GM19455 (cell line): ENCODE measurements around the gene IGSF5.
"Not testable (repeated sequence)": the region's sequence is repeated elsewhere in the genome, so short reads cannot be mapped to it uniquely, and the experiment has no call there.

ENCODE experiments used
- ATAC-seq: cut with Tn5 transposase; IDR thresholded peaks from one replicate; pipeline ENCODE4 v1.9.1; 2021; ENCODE audit not compliant: unreplicated experiment

Gene IGSF5

DNA sequence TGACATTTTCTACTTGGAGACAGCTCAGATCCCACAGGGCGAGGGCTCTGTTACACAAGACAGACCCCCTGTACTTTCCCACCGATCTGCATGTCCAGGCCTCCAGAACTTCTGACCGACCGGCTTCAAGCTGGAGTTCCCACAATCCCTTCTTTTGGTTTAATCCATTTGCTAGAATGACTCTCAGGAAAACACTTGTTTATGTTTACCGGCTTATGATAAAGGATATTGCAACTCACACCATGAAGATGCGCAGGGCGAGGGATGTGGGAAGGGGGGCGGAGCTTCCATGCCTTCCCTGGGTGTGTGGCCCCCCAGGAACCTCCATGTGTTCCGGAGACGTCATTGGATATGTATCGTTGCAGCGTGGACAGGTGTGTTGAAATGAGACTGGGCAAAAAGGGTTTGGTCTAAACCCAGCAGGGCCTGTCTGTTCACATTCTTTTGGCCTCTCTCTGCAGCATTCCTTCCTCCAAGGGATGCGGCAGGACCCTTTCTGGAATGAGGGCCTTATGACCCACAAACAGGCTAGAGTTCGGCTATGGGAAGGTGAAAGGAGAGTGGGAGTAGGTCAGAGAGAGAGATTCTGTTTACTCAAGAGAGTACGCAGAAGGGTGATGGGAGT is 7.5 kb upstream of the IGSF5 start:
- no peak for ATAC-seq

GRCh38 chr21:39738566-39738965 is 6.4 kb upstream of the IGSF5 start:
- ATAC-seq = no peak

DNA sequence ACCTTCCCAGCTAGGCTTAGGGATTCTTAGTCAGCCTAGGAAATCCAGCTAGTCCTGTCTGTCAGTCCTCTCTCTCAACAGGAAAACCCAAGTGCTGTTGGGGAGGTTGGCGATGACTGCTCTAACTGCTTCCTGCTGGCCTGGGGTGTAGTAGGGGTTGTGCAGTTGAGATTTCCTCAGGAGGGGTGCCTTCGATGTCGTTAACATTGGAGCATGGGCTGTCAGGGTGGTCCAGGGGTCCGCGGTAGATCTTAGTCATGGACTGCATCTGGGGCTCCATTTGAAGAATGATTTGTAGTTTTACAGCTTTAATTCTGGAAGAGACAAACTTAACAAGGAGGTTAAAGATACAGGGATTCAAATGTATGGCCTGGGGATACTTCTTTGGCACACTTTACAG is 5.5 kb upstream of the IGSF5 start:
- ATAC-seq = not testable (repeated sequence)

DNA sequence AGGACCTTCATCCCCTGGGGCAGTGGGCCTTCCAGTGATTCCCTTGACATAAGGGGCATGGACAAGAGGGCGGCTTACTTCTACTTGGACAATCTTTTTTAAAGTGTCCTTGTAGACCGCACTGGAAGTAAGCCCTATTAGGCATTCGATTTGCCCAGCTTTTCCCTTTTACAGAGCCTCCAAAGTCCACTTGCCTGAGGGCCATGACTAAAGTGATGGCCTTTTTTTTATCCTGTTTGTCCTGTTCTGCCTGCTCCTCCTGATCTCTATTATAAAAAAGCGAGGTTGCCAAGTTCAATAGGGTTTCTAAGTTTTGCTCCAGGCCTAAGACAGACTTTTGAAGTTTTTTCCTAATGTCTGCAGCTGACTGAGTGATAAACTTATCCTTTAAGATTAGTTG is 2.4 kb upstream of the IGSF5 start:
- not testable (repeated sequence) for ATAC-seq

GRCh38 chr21:39745332-39745731 is 349 bp downstream of the IGSF5 start:
- ATAC-seq = not testable (repeated sequence)

DNA sequence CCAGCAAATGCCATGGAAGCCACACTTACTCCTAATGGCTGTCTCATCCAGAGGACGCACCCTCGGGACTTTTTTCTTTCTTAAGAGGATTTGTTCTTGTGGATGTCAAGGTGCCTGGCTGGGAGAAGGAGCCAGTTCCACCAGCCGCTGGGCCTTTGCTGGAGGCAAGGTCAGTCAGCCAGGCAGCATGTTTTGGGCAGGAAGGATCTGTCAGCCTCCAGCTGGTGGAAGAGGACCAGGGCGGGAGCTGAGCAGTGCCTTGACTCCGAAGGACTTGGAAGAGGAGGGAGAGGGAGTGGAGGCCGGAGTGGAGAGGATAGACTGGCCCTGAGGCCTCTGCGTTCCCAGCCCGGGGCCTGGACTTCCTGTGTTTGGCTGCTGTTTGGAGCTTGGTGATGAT is 5.7 kb downstream of the IGSF5 start:
- no peak for ATAC-seq

- ATAC-seq = no peak
These were observed 9.8 kb downstream of the IGSF5 start for GRCh38 chr21:39754811-39755210.

DNA sequence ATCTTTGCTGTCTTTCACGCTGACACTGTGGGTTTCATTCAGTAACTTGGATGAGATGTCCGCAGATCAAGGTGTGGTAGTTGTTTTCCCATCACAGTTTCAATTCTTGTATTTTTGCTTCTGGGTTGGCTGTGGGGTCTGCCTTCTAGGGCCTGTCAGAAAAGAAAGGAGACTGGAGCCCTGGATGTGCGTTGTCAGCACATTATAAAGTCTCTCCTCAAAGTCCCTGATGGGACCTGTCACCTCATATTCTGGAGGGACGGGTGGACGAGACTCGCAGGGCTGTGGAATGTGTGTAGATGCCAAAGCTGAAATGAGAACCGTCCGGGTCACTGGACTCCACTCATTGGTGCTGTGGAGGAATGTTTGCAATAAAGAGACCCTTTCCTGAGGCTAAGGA is 11.3 kb downstream of the IGSF5 start:
- ATAC-seq = no peak

- no peak for ATAC-seq
These were observed 18.4 kb downstream of the IGSF5 start for GRCh38 chr21:39763272-39763970.

- ATAC-seq = no peak
These were observed 29.2 kb downstream of the IGSF5 start for GRCh38 chr21:39774227-39774626.

GRCh38 chr21:39775816-39776215 is 30.8 kb downstream of the IGSF5 start:
- no peak for ATAC-seq

DNA sequence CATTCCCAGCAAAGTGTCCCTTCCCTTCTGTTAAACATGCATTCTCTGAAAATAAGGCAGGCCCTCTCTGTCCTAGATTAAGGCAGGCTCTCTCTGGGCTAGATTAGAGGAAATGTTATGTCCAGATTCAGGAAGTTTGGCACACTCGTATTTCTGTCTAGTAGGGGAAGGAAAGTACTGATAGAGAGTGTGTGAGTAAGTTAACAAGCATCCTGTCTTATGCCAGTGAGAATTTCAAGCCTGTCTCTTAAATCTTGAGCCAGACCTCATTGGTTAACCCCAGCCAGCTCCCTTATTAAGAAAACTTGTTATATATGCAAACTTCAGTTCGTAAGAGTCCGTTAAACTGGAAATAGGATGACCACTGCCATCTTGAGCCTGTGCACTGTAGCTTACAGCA is 31.6 kb downstream of the IGSF5 start:
- ATAC-seq = no peak

GRCh38 chr21:39781331-39781730 is 36.3 kb downstream of the IGSF5 start:
- no peak for ATAC-seq

GRCh38 chr21:39788383-39788782 is 43.4 kb downstream of the IGSF5 start:
- ATAC-seq = no peak

DNA sequence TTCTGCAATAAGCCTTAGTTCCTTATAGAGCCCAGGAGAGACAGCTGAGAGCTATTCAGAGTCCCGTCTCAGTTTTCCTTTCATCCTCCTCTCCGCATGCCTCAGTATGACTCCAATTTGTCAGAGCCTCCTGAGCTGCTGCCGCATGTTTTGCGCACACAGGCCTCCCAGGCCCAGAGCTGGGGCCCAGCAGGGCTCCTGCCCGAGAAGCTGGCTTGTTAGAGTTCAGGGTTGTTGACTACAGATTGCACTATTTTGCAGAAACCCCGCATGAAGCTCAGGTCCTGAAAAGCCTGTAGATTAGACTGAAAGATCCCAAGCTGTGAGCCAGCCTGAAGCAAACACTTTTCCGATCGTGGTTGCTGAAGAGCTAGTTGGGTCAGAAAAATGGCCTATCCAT is 51.5 kb downstream of the IGSF5 start:
- no peak for ATAC-seq

GRCh38 chr21:39799178-39799577 is 54.2 kb downstream of the IGSF5 start:
- ATAC-seq = no peak

DNA sequence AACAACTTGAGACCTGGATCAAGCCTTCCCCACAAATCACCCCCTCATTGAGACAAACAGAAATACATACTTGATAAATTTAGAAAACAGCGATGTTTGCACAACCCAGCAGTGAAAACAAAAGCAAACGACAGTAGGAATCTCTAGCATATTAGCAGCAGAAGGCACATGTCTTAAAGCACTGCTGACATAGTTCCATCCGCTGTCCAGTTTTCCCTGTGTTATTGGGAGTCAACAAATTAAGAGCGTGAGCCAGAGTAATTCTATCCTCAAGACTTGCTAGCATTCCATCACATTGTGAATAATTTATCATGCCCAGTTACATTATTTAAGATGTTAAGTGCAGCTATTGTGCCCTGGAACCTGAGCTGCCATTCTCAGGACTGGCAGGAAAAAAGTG is 55.3 kb downstream of the IGSF5 start:
- ATAC-seq = no peak

DNA sequence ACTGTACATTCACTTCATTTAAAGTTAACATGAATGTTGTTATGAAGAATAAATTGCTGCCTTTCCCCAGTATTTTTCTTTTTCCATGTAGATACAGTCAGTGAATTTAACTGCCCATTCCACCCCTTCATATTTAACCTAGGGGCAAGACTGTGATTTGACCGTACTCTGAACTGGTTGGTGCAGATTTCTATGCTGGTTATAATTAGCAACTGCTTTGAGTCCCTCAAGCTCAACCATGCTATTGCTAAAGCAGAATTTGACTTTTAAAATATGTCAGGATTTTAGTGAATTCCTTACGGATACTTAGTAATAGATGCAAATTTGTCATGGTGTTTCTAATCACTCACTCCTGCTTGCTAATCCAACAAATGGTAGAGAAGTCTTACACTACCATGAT is 57.2 kb downstream of the IGSF5 start:
- ATAC-seq = no peak

GRCh38 chr21:39803393-39803792 is 58.4 kb downstream of the IGSF5 start:
- ATAC-seq = no peak

GRCh38 chr21:39804240-39804639 is 59.3 kb downstream of the IGSF5 start:
- no peak for ATAC-seq

GRCh38 chr21:39805983-39806382 is 61.0 kb downstream of the IGSF5 start:
- no peak for ATAC-seq

GRCh38 chr21:39807738-39808137 is 62.8 kb downstream of the IGSF5 start:
- no peak for ATAC-seq

- no peak for ATAC-seq
These were observed 65.0 kb downstream of the IGSF5 start for GRCh38 chr21:39809936-39810335.
